ENCODE data around the gene STX12.
"Not testable (repeated sequence)": the region's sequence is repeated elsewhere in the genome, so short reads cannot be mapped to it uniquely, and the experiment has no call there.

The STX12 gene

DNA sequence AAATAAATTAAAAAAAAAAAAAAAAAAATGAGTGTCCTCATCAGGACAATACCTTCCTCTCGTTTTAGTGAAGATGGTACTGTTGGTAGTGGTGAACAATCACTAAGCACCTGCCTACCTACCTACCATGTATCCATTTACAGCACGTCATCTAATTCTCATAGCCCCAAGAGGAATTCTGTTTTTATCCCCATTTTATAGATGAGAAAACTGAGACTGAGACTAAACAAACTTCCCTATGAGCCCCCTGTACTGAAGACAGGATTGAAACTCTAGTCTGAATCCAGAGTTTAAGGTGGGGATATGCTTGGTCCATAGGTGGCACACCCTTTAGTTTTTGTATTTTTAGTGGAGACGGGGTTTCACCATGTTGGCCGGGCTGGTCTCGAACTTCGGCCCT, 82.1 kb downstream of the STX12 start:
- Mint-ChIP-seq H3K4me3 (no peak overlapping the region), H3K4me1 (peaks cover 14% of the 10 kb centered on the region), H3K36me3 (ENCODE audit: insufficient read depth) (peaks cover 12% of the 10 kb centered on the region), H3K9me3 (no peaks in the 10 kb centered on the region), H3K27ac (ENCODE audit: low read depth) (no peak overlapping the region), H3K27me3 (no peaks in the 10 kb centered on the region)
- ATAC-seq (replicated peaks; ENCODE audit: extremely low read depth, poor library complexity, severe bottlenecking), result no peak
- DNase-seq (ENCODE audit: low spot score in 2 of 2), result no peak

- Mint-ChIP-seq H3K27ac (ENCODE audit: low read depth) (no peak overlapping the region), H3K9me3 (no peaks in the 10 kb centered on the region)
- no peak for ATAC-seq (replicated peaks; ENCODE audit: extremely low read depth, poor library complexity, severe bottlenecking)
These were observed 83.7 kb downstream of the STX12 start for GRCh38 chr1:27856561-27857343.

GRCh38 chr1:27857552-27857951, 84.5 kb downstream of the STX12 start:
- not testable (repeated sequence) for H3K9me3 Mint-ChIP-seq; H3K4me3 Mint-ChIP-seq; DNase-seq (ENCODE audit: low spot score in 2 of 2); H3K27me3 Mint-ChIP-seq; ATAC-seq (replicated peaks; ENCODE audit: extremely low read depth, poor library complexity, severe bottlenecking); H3K27ac Mint-ChIP-seq (ENCODE audit: low read depth); H3K36me3 Mint-ChIP-seq (ENCODE audit: insufficient read depth)
- peaks cover 14% of the 10 kb centered on the region for H3K4me1 Mint-ChIP-seq

More at GRCh38 chr1:27856561-27857343, 83.7 kb downstream of the STX12 start:
- peaks cover 3% of the 10 kb centered on the region for H3K36me3 Mint-ChIP-seq (ENCODE audit: insufficient read depth)
- H3K4me1 Mint-ChIP-seq, result peaks cover 14% of the 10 kb centered on the region
- no peak for DNase-seq (ENCODE audit: low spot score in 2 of 2)
- no peaks in the 10 kb centered on the region for H3K27me3 Mint-ChIP-seq
- no peak overlapping the region for H3K4me3 Mint-ChIP-seq

GRCh38 chr1:27858072-27858948, 85.3 kb downstream of the STX12 start:
- no peak overlapping the region for H3K27ac Mint-ChIP-seq (ENCODE audit: low read depth)
- H3K27me3 Mint-ChIP-seq, result no peaks in the 10 kb centered on the region
- DNase-seq (ENCODE audit: low spot score in 2 of 2), result peak; percentile 76 to 81
- ATAC-seq (replicated peaks; ENCODE audit: extremely low read depth, poor library complexity, severe bottlenecking), result peak; percentile 93
- H3K4me1 Mint-ChIP-seq, result peaks cover 21% of the 10 kb centered on the region
- peaks cover 1% of the 10 kb centered on the region for H3K36me3 Mint-ChIP-seq (ENCODE audit: insufficient read depth)
- H3K4me3 Mint-ChIP-seq, result peak overlapping the region; percentile 15
- H3K9me3 Mint-ChIP-seq, result no peaks in the 10 kb centered on the region

DNA sequence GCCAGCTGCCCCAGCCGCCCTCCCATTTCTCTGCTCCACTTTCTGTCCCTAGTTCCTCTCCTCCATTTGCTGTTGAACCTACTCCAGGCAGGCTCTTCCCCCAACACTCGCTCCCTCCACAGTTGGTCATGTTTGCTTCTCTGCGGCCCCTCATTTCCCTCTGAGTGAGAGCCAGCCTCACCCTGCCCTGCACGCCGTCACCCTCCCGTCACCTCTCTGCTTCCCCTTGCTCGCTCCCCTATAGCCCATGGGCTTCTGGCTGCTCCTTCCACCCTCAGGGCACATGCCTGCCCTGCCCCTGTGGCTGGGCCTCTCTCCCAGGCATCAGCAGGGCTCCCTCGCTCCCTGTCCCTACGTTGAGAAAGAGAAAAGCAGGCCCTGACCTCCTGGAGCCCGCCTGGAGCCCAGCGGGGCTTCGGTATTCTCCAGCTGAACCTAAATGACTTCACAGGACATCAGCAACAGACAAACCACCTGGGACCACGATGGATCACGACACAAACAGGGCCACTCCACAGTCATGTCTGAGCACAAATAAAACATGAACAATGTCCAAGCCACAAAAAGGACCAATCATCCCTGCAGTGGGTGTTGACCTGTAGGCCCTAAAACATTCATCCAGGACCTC, 86.0 kb downstream of the STX12 start:
- ATAC-seq (replicated peaks; ENCODE audit: extremely low read depth, poor library complexity, severe bottlenecking) (no peak), DNase-seq (ENCODE audit: low spot score in 2 of 2) (no peak)
- Mint-ChIP-seq H3K27me3 (no peaks in the 10 kb centered on the region), H3K4me3 (no peak overlapping the region), H3K27ac (ENCODE audit: low read depth) (peak overlapping the region; percentile 62), H3K4me1 (peaks cover 24% of the 10 kb centered on the region), H3K9me3 (no peaks in the 10 kb centered on the region), H3K36me3 (ENCODE audit: insufficient read depth) (peaks cover 1% of the 10 kb centered on the region)

GRCh38 chr1:27861436-27861835, 88.4 kb downstream of the STX12 start:
- H3K4me1 Mint-ChIP-seq, result peaks cover 32% of the 10 kb centered on the region
- no peaks in the 10 kb centered on the region for H3K27me3 Mint-ChIP-seq
- no peak overlapping the region for H3K27ac Mint-ChIP-seq (ENCODE audit: low read depth)
- ATAC-seq (replicated peaks; ENCODE audit: extremely low read depth, poor library complexity, severe bottlenecking) (no peak), DNase-seq (ENCODE audit: low spot score in 2 of 2) (no peak)
- no peaks in the 10 kb centered on the region for H3K9me3 Mint-ChIP-seq
- H3K4me3 Mint-ChIP-seq, result no peak overlapping the region
- peaks cover 1% of the 10 kb centered on the region for H3K36me3 Mint-ChIP-seq (ENCODE audit: insufficient read depth)

- Mint-ChIP-seq H3K4me1 (peaks cover 34% of the 10 kb centered on the region), H3K36me3 (ENCODE audit: insufficient read depth) (peaks cover 1% of the 10 kb centered on the region), H3K27ac (ENCODE audit: low read depth) (no peak overlapping the region), H3K27me3 (no peaks in the 10 kb centered on the region), H3K9me3 (no peaks in the 10 kb centered on the region), H3K4me3 (no peak overlapping the region)
- DNase-seq (ENCODE audit: low spot score in 2 of 2) (no peak), ATAC-seq (replicated peaks; ENCODE audit: extremely low read depth, poor library complexity, severe bottlenecking) (no peak)
These were observed 89.0 kb downstream of the STX12 start for GRCh38 chr1:27862004-27862403.

GRCh38 chr1:27862671-27863537, 89.9 kb downstream of the STX12 start:
- DNase-seq (ENCODE audit: low spot score in 2 of 2) (no peak), ATAC-seq (replicated peaks; ENCODE audit: extremely low read depth, poor library complexity, severe bottlenecking) (peak; percentile 40)
- peaks cover 3% of the 10 kb centered on the region for H3K36me3 Mint-ChIP-seq (ENCODE audit: insufficient read depth)
- H3K9me3 Mint-ChIP-seq, result no peaks in the 10 kb centered on the region
- H3K4me1 Mint-ChIP-seq, result peaks cover 36% of the 10 kb centered on the region
- no peaks in the 10 kb centered on the region for H3K27me3 Mint-ChIP-seq
- H3K27ac Mint-ChIP-seq (ENCODE audit: low read depth), result peak overlapping the region; percentile 67
- no peak overlapping the region for H3K4me3 Mint-ChIP-seq

DNA sequence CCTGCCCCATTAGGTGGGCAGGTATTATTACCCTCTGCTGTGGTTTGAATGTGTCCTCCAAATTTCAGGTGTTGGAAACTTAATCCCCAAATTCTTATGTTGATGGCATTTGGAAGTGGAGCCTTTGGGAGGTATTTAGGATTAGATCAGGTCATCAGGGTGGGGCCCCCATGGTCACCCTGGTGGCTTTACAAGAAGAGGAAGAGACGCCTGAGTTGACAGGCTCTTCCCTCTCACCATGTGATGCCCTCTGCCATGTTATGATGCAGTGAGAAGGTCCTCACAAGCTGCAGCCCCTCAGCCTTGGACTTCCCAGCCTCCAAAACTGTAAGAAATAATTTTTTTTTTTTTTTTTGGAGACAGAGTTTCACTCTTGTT, 90.5 kb downstream of the STX12 start:
- ATAC-seq (replicated peaks; ENCODE audit: extremely low read depth, poor library complexity, severe bottlenecking), result no peak
- DNase-seq (ENCODE audit: low spot score in 2 of 2), result no peak
- Mint-ChIP-seq H3K36me3 (ENCODE audit: insufficient read depth) (peaks cover 3% of the 10 kb centered on the region), H3K27me3 (no peaks in the 10 kb centered on the region), H3K9me3 (no peaks in the 10 kb centered on the region), H3K4me1 (peaks cover 31% of the 10 kb centered on the region), H3K4me3 (no peak overlapping the region), H3K27ac (ENCODE audit: low read depth) (peak overlapping the region; percentile 67)

DNA sequence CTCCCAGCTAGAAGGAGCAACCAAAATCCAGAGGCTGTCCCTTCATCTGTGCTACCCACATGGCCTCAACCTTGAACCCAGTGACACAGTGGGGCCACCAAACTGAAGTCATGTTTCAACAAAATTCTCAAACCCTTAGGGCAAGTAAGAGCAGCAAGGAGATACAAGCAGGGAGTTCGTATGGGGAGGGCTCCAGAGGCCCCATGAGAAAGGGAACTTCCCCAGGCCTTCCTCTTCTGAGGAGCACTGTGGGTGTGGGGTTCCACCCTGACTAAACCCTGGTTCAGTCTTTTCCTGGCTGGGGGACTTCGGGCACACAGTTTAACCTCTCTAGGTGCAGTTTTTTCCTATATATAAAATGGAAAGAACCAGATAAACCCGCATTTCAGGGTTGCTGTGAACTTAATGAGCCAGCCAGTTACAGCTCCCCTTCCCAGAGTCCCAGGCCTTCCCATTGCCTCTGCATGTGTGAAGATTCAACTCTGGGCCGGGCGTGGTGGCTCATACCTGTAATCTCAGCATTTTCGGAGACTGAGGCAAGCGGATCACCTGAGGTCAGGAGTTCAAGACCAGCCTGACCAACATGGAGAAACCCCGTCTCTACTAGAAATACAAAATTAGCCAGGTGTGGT, 91.4 kb downstream of the STX12 start:
- Mint-ChIP-seq H3K4me1 (peaks cover 33% of the 10 kb centered on the region), H3K9me3 (no peaks in the 10 kb centered on the region), H3K4me3 (no peak overlapping the region), H3K27me3 (no peaks in the 10 kb centered on the region), H3K27ac (ENCODE audit: low read depth) (peak overlapping the region; percentile 49), H3K36me3 (ENCODE audit: insufficient read depth) (peaks cover 7% of the 10 kb centered on the region)
- DNase-seq (ENCODE audit: low spot score in 2 of 2) (no peak), ATAC-seq (replicated peaks; ENCODE audit: extremely low read depth, poor library complexity, severe bottlenecking) (no peak)

DNA sequence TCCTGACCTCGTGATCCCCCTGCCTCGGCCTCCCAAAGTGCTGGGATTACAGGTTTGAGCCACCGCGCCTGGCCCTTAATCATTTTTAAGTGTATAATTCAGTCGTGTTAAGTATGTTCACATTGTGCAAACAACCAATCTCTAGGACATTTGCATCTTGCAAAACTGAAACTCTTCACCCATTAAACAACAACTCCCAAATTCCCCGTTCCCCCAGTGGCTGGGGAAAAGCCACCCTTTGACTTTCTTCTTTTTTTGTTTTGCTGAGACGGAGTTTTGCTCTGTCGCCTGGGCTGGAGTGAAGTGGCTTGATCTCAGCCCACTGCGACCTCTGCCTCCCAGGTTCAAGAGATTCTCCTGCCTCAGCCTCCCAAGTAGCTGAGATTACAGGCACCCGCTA, 92.8 kb downstream of the STX12 start:
- DNase-seq (ENCODE audit: low spot score in 2 of 2) (no peak), ATAC-seq (replicated peaks; ENCODE audit: extremely low read depth, poor library complexity, severe bottlenecking) (no peak)
- Mint-ChIP-seq H3K4me3 (no peak overlapping the region), H3K4me1 (peaks cover 38% of the 10 kb centered on the region), H3K9me3 (no peaks in the 10 kb centered on the region), H3K36me3 (ENCODE audit: insufficient read depth) (peaks cover 6% of the 10 kb centered on the region), H3K27me3 (no peaks in the 10 kb centered on the region), H3K27ac (ENCODE audit: low read depth) (peak overlapping the region; percentile 38)
